Activated T-cell treated with anti-CD3 and anti-CD28 coated beads, Interleukin-2, amount 50 U/mL, for 48 hours (primary cell): ENCODE measurements around the gene RAB5A.
"Not testable (repeated sequence)": the region's sequence is repeated elsewhere in the genome, so short reads cannot be mapped to it uniquely, and the experiment has no call there.

Source experiments
- DNase-seq, 2 experiments: peaks; one replicate each; pipeline ENCODE4 v3.0.0-alpha.2; 2020

RAB5A gene

GRCh38 chr3:19946832-19947548, at the start of gene RAB5A:
TSS of gene RAB5A (plus strand) at chr3:19947097. CDS start at chr3:19950899, 3,802 bp downstream.
- DNase-seq = peak; percentile 98

DNA sequence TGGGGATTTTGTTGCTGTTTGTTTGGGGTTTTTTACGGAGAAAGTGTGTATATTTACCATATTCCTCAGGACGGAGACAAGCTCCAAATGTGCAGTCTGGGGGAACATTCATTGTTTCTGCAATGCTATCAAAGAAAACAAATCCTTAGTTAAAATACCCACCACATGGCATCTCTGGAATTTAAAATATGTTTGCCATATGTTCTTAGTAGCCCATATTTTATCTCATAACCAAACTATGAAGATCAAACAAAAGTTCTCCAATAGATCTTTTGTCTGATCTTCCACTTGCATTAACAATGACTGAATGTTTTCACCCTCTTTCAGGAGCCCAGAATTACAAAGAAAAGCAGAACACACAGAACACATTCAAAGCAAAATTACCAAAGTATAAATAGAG, 48.2 kb upstream of the RAB5A start:
- no peak for DNase-seq

GRCh38 chr3:19899264-19899663, 47.6 kb upstream of the RAB5A start:
- DNase-seq = no peak

DNA sequence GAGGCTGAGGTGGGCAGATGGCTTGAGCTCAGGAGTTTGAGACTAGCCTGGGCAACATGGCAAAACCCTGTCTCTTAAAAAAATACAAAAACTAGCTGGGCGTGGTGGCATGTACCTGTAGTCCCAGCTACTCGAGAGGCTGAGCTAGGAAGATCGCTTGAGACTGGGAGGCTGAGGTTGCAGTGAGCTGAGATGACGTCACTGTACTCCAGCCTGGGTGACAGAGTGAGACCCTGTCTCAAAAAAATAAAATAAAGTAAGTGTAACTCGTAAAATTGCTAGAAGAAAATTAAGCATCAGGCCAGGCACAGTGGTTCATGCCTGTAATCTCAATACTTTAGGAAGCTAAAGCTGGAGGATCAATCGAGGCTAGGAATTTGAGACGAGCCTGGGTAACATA, 47.1 kb upstream of the RAB5A start:
- DNase-seq = not testable (repeated sequence)

DNA sequence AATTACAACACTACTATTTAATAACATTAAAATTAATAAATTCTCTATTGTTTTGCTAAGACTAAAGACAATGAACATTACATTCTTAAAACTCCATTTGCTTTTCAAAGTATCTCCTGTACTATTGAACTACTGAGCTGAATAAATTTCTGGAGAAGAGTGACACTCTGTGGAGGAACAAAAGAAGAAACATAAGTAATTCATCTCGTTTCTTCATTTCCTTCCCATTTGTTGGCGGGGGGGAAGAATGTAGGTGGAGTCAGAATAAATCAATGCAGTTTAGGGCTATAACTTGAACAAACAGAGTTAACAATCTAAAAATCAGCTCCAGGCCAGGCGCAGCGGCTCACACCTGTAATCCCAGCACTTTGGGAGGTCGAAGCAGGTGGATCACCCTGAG, 45.6 kb upstream of the RAB5A start:
- no peak for DNase-seq

DNA sequence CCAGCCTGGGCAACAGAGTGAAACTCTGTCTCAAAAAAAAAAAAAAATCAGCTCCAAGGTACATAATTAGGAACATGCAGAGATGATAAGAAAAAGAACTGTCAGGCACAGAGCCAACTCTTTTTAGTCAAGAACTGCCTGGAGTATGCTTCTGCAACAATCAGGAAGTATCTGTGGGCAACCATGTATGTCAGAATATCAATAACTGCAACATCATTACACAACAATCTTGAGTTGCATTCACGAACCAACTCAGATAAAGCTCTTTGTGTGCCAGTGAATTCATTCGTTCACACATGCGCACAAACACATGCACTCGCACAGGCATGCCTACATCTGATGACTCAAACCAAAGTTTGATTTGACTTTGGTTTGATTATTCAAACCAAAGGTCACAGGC, 45.0 kb upstream of the RAB5A start:
- no peak for DNase-seq

DNA sequence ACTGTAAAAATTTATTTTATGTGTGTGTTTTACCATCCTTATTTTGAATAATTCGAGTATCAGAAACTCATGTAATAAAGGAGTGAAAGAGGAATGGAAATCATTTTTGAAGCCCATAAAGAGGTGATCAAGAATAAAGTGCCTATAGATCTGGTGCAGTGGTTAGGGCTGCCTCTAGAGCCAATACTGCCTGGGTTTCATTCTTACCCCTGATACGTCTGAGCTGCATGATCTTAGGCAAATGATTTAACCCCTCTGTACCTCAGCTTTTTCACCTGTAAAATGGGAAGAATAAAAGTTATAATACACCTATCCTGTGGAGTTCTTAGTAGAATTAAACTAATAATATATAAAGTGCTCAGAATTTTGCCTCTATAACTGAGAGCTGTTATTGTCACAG, 43.2 kb upstream of the RAB5A start:
- DNase-seq = no peak

- DNase-seq = no peak
Measured at GRCh38 chr3:19907523-19907922, 39.4 kb upstream of the RAB5A start.

- DNase-seq = no peak
Measured at GRCh38 chr3:19911452-19911851, 35.4 kb upstream of the RAB5A start.

GRCh38 chr3:19917167-19917566, 29.7 kb upstream of the RAB5A start:
- no peak for DNase-seq

GRCh38 chr3:19920401-19921080, 26.4 kb upstream of the RAB5A start:
- no peak for DNase-seq

DNA sequence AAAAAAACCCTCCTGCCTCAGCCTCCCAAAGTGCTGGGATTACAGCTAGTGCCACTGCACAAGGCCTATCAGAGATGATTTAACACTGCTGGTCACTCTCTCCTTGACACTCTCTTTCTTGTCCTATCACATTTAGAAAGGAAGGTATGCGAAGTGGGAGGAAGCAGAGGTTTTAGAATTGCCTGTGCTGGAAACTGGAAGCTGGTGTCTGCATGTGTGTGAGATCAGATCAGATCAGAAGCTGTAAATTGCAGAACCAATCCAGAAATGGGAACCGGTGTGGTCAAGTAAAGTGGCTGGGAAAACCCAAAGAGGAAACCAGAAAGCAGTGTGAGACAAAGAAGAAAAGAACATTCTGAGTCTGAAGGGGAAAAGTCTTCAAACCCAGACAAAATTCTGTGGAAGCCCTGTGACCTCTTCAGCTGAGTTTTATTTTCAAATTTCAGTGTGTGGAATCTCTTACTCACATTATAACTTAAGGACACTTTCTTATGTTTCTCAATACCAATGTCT, 15.7 kb upstream of the RAB5A start:
- peak; percentile 54 to 70 for DNase-seq

DNA sequence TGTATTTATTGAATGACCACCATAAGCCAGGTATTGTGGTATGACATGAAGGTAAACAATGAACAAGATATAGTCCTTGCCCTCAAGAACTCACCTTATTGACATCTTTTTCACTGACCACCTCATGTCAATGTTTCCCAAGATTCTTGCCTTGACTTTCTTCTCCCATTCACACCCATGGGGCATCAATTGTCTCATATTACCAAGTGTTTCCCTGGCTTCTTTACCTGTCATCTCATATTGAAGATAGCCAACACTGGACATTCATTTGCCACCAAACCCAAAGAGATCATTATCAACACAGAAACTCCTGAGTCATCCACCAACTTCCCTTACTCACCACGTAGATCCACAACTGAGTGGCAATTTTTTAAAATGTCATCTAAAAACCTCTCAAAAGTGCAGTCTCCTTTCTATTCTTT, 15.1 kb upstream of the RAB5A start:
- no peak for DNase-seq

DNA sequence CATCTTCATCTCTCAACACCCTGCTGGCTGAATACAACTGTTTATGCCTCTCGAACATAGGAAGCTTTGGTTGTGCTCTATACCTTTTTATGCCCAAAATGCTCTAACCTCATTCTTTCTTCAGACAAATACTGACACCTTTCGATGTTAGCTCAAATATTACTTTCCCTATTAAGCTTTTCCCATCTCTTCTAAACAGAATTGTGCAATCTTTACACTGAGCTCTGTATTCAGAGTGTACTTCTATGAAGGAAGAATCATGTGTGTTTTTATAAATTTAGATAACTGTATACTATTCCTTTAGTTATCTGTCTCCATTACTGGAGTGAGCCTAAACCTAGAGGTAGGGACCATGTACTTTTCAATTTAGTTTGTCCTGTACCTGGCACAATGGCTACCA, 14.5 kb upstream of the RAB5A start:
- no peak for DNase-seq

- peak in 1 of 2 experiments; percentile 31 for DNase-seq
Measured at GRCh38 chr3:19934098-19934566, 12.8 kb upstream of the RAB5A start, which contains the start of gene EFHB. TSS of gene EFHB (minus strand) at chr3:19934217. CDS start at chr3:19934018, 199 bp downstream.

DNA sequence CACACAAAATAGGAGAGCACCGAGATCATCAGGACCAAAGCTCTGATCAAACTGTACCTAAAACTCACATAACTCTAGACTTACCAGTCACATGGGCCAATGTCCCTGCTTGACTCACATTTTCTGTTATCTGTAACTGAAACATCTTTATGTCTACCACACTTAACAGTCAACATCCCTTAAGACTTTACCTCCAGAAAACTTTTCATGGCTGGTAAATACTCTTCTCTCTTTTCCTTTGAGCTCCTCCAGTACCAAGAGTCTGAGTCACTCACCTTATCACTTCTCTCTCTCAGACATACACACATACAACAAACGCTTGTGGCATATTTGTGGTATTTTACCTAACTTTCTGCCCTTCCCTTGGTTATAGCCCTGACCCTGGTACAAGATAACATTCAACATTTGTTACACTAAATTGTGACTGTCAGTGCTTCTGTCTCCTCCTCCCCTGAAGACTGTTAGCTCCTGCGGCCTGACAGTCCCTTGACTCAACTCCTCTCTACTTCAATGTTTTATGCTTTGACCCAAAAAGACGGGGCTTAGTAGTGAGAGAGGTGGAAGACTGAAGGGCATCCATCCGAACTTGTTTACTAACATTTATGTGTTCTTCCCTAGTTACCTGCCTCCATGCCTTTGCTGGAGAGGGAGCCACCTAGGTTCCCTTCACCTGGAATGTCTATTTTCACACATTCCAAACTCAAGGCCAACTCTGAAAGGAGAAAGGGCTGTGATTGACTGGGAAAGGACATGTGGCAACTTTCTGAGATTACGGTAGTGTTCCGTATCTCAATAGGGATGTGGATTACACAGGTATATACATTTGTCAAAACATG, 9.2 kb upstream of the RAB5A start:
- peak in 1 of 2 experiments; percentile 28 for DNase-seq

DNA sequence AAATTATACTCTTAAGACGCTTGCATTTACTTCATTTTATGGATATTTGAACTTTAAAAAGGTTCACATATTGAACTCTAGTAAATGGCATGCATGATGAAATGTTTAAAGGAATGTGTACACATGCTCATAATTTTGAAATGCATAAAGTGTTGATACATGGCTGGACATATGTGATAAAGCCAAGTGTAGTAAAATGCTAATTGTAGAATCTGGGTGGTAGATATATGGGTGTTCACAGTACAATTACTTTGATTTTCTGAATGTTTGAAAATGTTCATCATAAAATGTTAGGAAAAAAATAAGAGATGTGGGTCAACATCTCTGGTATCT, 8.6 kb upstream of the RAB5A start:
- DNase-seq = no peak

- DNase-seq = no peak
Measured at GRCh38 chr3:19940643-19941042, 6.3 kb upstream of the RAB5A start.

DNA sequence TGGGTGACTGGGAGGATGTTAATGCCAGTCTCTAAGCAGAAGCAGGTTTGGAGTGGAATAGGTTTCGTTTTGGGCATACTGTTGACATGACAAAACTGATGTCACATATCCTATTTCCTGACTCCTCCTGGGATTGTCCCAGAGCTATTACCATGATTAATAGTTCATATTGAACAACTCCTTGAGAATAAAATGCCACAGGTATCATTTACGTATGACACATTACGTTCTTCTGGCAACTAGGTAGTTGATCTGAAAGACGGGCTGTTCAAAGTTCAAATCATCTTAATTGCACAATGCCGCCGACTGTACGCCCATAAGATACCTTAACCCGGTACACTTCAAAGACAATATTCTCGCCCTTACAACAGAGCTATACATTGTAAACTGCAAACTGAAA, 1.4 kb upstream of the RAB5A start:
- DNase-seq = no peak

- DNase-seq = no peak
Measured at GRCh38 chr3:19945969-19946831, 697 bp upstream of the RAB5A start.

GRCh38 chr3:19947549-19948225, 790 bp downstream of the RAB5A start:
- DNase-seq = peak; percentile 70 to 74

DNA sequence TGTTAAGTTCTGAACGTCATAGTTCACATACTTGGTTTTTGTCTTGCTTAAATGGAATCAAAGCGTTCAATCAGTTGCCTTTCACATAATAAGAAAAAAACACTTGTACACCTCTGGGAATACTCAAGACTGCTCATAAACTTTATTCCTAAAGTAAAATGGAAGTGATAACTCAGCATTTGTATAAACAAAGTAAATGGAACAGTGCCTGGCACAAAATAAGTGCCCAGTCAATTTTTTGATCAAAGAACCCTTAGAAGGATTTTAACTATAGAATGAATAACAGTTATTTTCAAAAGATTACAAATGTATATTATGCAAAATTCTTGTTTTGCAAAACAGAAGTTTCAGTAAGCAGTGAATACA, 1.3 kb downstream of the RAB5A start:
- no peak for DNase-seq
